Measurements from ENCODE around the gene ZXDC.

ZXDC gene

GRCh38 chr3:126483321-126483761 lies 7.7 kb upstream of the ZXDC start:
- Histone ChIP-seq H3K4me1 (ENCODE audit: insufficient read depth, insufficient read length) (peaks cover 21% of the 10 kb centered on the region), H3K27me3 (ENCODE audit: insufficient read depth, insufficient read length) (no peaks in the 10 kb centered on the region), H3K9ac (ENCODE audit: insufficient read length, low read depth) (no peak overlapping the region), H3K9me3 (ENCODE audit: insufficient read depth, low read length) (no peaks in the 10 kb centered on the region), H3K4me3 (ENCODE audit: insufficient read length, low read depth) (no peak overlapping the region), H3K36me3 (ENCODE audit: insufficient read depth, insufficient read length, low read length) (no peaks in the 10 kb centered on the region)
- DNase-seq (ENCODE audit: low read depth, low spot score): no peak
- TF ChIP-seq YY1 (IDR thresholded peaks at IDR 0.05; ENCODE audit: insufficient read depth, insufficient read length) (no peak), SUZ12 (IDR thresholded peaks at IDR 0.05; ENCODE audit: extremely low read depth, insufficient read depth, insufficient read length) (no peak), ZNF274 (IDR thresholded peaks at IDR 0.05; ENCODE audit: low read depth, low read length) (no peak)

DNA sequence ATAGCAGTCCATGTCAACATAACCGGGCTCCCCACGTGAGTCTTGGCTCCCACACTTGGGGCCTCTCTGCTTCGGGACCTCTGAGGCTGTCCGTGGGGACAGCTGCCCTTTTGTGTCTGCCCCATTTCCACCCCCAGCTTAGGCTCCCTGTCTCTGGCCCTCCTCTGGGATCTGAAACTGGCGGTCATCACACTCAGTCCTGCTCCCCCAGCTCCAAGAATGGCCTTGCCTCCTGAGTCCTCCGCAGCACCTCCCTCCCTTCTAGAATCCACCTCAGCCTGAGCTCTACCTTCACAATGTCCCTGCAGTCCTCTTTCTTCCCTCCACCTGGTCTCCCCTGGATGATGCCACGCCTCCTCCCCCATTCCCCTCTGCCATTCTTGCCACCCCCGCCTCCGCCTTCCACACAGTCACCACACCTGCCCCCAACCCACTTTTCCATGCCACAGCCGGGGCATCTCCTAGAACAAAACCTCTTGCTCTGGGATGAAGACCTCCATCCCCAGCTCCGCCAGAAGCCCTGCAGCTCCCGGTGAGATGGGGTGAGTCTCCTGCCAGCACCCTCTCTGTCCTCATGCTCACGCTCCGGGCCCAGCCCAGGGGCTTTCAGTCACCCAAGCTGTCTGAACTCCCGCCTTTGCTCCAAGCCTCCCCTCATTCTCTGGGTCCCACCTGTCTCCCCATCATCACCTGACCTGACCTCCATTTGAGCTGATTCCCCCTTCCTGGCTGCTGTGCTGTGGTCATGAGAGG lies 7.0 kb upstream of the ZXDC start:
- Histone ChIP-seq H3K36me3 (ENCODE audit: insufficient read depth, insufficient read length, low read length) (no peaks in the 10 kb centered on the region), H3K9me3 (ENCODE audit: insufficient read depth, low read length) (no peaks in the 10 kb centered on the region), H3K27me3 (ENCODE audit: insufficient read depth, insufficient read length) (no peaks in the 10 kb centered on the region), H3K4me3 (ENCODE audit: insufficient read length, low read depth) (no peak overlapping the region), H3K9ac (ENCODE audit: insufficient read length, low read depth) (peak overlapping the region; percentile 17), H3K4me1 (ENCODE audit: insufficient read depth, insufficient read length) (peaks cover 17% of the 10 kb centered on the region)
- TF ChIP-seq ZNF274 (IDR thresholded peaks at IDR 0.05; ENCODE audit: low read depth, low read length) (no peak), SUZ12 (IDR thresholded peaks at IDR 0.05; ENCODE audit: extremely low read depth, insufficient read depth, insufficient read length) (no peak)
- DNase-seq (ENCODE audit: low read depth, low spot score): no peak

- Histone ChIP-seq H3K36me3 (ENCODE audit: insufficient read depth, insufficient read length, low read length) (no peaks in the 10 kb centered on the region), H3K4me3 (ENCODE audit: insufficient read length, low read depth) (no peak overlapping the region), H3K4me1 (ENCODE audit: insufficient read depth, insufficient read length) (peaks cover 12% of the 10 kb centered on the region), H3K9ac (ENCODE audit: insufficient read length, low read depth) (no peak overlapping the region), H3K27me3 (ENCODE audit: insufficient read depth, insufficient read length) (no peaks in the 10 kb centered on the region), H3K9me3 (ENCODE audit: insufficient read depth, low read length) (no peaks in the 10 kb centered on the region)
- no peak for TF ChIP-seq YY1 (IDR thresholded peaks at IDR 0.05; ENCODE audit: insufficient read depth, insufficient read length)
- TF ChIP-seq SUZ12 (IDR thresholded peaks at IDR 0.05; ENCODE audit: extremely low read depth, insufficient read depth, insufficient read length): no peak
- TF ChIP-seq ZNF274 (IDR thresholded peaks at IDR 0.05; ENCODE audit: low read depth, low read length): no peak
- DNase-seq (ENCODE audit: low read depth, low spot score): no peak
Measured at GRCh38 chr3:126481808-126482502, 6.3 kb upstream of the ZXDC start.

GRCh38 chr3:126480861-126481260 lies 5.2 kb upstream of the ZXDC start:
- Histone ChIP-seq H3K9me3 (ENCODE audit: insufficient read depth, low read length) (no peaks in the 10 kb centered on the region), H3K4me1 (ENCODE audit: insufficient read depth, insufficient read length) (peaks cover 7% of the 10 kb centered on the region), H3K9ac (ENCODE audit: insufficient read length, low read depth) (no peak overlapping the region), H3K4me3 (ENCODE audit: insufficient read length, low read depth) (no peak overlapping the region), H3K27me3 (ENCODE audit: insufficient read depth, insufficient read length) (no peaks in the 10 kb centered on the region), H3K36me3 (ENCODE audit: insufficient read depth, insufficient read length, low read length) (no peaks in the 10 kb centered on the region)
- DNase-seq (ENCODE audit: low read depth, low spot score): no peak
- TF ChIP-seq SUZ12 (IDR thresholded peaks at IDR 0.05; ENCODE audit: extremely low read depth, insufficient read depth, insufficient read length) (no peak), YY1 (IDR thresholded peaks at IDR 0.05; ENCODE audit: insufficient read depth, insufficient read length) (no peak), ZNF274 (IDR thresholded peaks at IDR 0.05; ENCODE audit: low read depth, low read length) (no peak)

DNA sequence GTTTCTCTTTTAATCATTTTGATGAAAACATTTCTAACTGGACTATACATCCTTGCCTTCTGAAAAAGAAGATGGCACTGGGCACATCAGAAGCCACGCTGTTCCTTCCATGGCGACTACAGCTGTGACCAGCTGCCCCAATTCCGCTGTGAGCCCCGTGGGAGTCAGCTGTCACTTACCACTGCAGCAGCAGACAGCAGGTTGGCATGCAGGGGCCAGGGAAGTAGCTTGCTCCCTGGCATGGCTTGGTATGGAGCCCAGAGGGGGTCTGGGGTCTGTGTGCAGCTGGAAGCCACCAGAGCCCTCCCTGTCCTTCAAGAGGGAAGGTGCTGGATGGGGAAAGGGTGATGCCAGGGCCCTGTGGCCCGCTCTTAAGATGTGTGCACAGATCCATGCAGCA lies 4.5 kb upstream of the ZXDC start:
- Histone ChIP-seq H3K9ac (ENCODE audit: insufficient read length, low read depth) (no peak overlapping the region), H3K4me3 (ENCODE audit: insufficient read length, low read depth) (no peak overlapping the region), H3K9me3 (ENCODE audit: insufficient read depth, low read length) (no peaks in the 10 kb centered on the region), H3K27me3 (ENCODE audit: insufficient read depth, insufficient read length) (no peaks in the 10 kb centered on the region), H3K4me1 (ENCODE audit: insufficient read depth, insufficient read length) (peaks cover 7% of the 10 kb centered on the region), H3K36me3 (ENCODE audit: insufficient read depth, insufficient read length, low read length) (no peaks in the 10 kb centered on the region)
- DNase-seq (ENCODE audit: low read depth, low spot score): no peak
- no peak for TF ChIP-seq ZNF274 (IDR thresholded peaks at IDR 0.05; ENCODE audit: low read depth, low read length)
- no peak for TF ChIP-seq SUZ12 (IDR thresholded peaks at IDR 0.05; ENCODE audit: extremely low read depth, insufficient read depth, insufficient read length)
- no peak for TF ChIP-seq YY1 (IDR thresholded peaks at IDR 0.05; ENCODE audit: insufficient read depth, insufficient read length)

GRCh38 chr3:126479642-126480041 lies 4.0 kb upstream of the ZXDC start:
- Histone ChIP-seq H3K36me3 (ENCODE audit: insufficient read depth, insufficient read length, low read length) (peaks cover under 1% of the 10 kb centered on the region), H3K4me1 (ENCODE audit: insufficient read depth, insufficient read length) (peaks cover 7% of the 10 kb centered on the region), H3K9ac (ENCODE audit: insufficient read length, low read depth) (no peak overlapping the region), H3K27me3 (ENCODE audit: insufficient read depth, insufficient read length) (no peaks in the 10 kb centered on the region), H3K4me3 (ENCODE audit: insufficient read length, low read depth) (no peak overlapping the region), H3K9me3 (ENCODE audit: insufficient read depth, low read length) (no peaks in the 10 kb centered on the region)
- DNase-seq (ENCODE audit: low read depth, low spot score): no peak
- TF ChIP-seq SUZ12 (IDR thresholded peaks at IDR 0.05; ENCODE audit: extremely low read depth, insufficient read depth, insufficient read length) (no peak), ZNF274 (IDR thresholded peaks at IDR 0.05; ENCODE audit: low read depth, low read length) (no peak), YY1 (IDR thresholded peaks at IDR 0.05; ENCODE audit: insufficient read depth, insufficient read length) (no peak)

GRCh38 chr3:126478581-126479310 lies 3.1 kb upstream of the ZXDC start:
- Histone ChIP-seq H3K9me3 (ENCODE audit: insufficient read depth, low read length) (no peaks in the 10 kb centered on the region), H3K9ac (ENCODE audit: insufficient read length, low read depth) (no peak overlapping the region), H3K36me3 (ENCODE audit: insufficient read depth, insufficient read length, low read length) (peaks cover 6% of the 10 kb centered on the region), H3K27me3 (ENCODE audit: insufficient read depth, insufficient read length) (no peaks in the 10 kb centered on the region), H3K4me3 (ENCODE audit: insufficient read length, low read depth) (no peak overlapping the region), H3K4me1 (ENCODE audit: insufficient read depth, insufficient read length) (peaks cover 3% of the 10 kb centered on the region)
- TF ChIP-seq YY1 (IDR thresholded peaks at IDR 0.05; ENCODE audit: insufficient read depth, insufficient read length) (no peak), SUZ12 (IDR thresholded peaks at IDR 0.05; ENCODE audit: extremely low read depth, insufficient read depth, insufficient read length) (no peak), ZNF274 (IDR thresholded peaks at IDR 0.05; ENCODE audit: low read depth, low read length) (no peak)
- no peak for DNase-seq (ENCODE audit: low read depth, low spot score)
